ENCODE measurements around the gene PTPRM.

GRCh38 chr18:7684357-7684756 is 117.2 kb downstream of the PTPRM start:
- no peak for TF ChIP-seq TCF4 (CRISPR knock-in tag; IDR thresholded peaks at IDR 0.05; ENCODE audit: borderline replicate concordance)
- TF ChIP-seq PPARA (CRISPR knock-in tag; IDR thresholded peaks at IDR 0.05; ENCODE audit: borderline replicate concordance) = no peak
- TF ChIP-seq ZFP30 (CRISPR knock-in tag; IDR thresholded peaks at IDR 0.05) = no peak
- no peak for TF ChIP-seq OSR1 (CRISPR knock-in tag; IDR thresholded peaks at IDR 0.05)
- no peak for TF ChIP-seq PATZ1 (CRISPR knock-in tag; IDR thresholded peaks at IDR 0.05; ENCODE audit: borderline replicate concordance)
- TF ChIP-seq RARB (CRISPR knock-in tag; IDR thresholded peaks at IDR 0.05) = no peak
- TF ChIP-seq ZNF8 (CRISPR knock-in tag; IDR thresholded peaks at IDR 0.05) = no peak
- TF ChIP-seq BACH2 (CRISPR knock-in tag; IDR thresholded peaks at IDR 0.05; ENCODE audit: borderline replicate concordance) = no peak
- no peak for TF ChIP-seq POU6F1 (CRISPR knock-in tag; IDR thresholded peaks at IDR 0.05; ENCODE audit: borderline replicate concordance, low read depth)
- no peak for TF ChIP-seq ESRRG (CRISPR knock-in tag; IDR thresholded peaks at IDR 0.05)
- TF ChIP-seq GLIS3 (CRISPR knock-in tag; IDR thresholded peaks at IDR 0.05) = no peak
- no peak for TF ChIP-seq TSHZ2 (CRISPR knock-in tag; IDR thresholded peaks at IDR 0.05)
- no peak for TF ChIP-seq ARNTL (CRISPR knock-in tag; IDR thresholded peaks at IDR 0.05; ENCODE audit: borderline replicate concordance, low read depth)

Data from SK-N-SH treated with all-trans-retinoic acid at 6 μM for 48 hours (cell line).